Mesenchymal stem cell (in vitro differentiated cells and primary cell): ENCODE measurements around the gene GLI2.

ENCODE experiments used
- DNase-seq: peaks from one replicate; pipeline ENCODE4 v3.0.0-alpha.2; 2013
- H2AFZ ChIP-seq: one replicate; pipeline ENCODE4 v1.6.1; 2013; ENCODE audit warnings: low read depth, mild to moderate bottlenecking, control low read depth, inconsistent platforms, low read length, moderate library complexity
- H2AK5ac ChIP-seq: 2 replicates; pipeline ENCODE4 v1.6.1; 2013; ENCODE audit warnings: low read length, moderate library complexity, mild to moderate bottlenecking, inconsistent platforms; ENCODE audit not compliant: severe bottlenecking
- H2BK120ac ChIP-seq: one replicate; pipeline ENCODE4 v1.6.1; 2013; ENCODE audit warnings: low read depth, mild to moderate bottlenecking, inconsistent platforms, low read length, moderate library complexity
- H2BK12ac ChIP-seq, 2 experiments: one replicate each; pipeline ENCODE4 v1.6.1; 2013; ENCODE audit warnings: inconsistent platforms in 2 of 2, low read length in 2 of 2, mild to moderate bottlenecking in 2 of 2, moderate library complexity in 2 of 2, control low read depth in 1 of 2
- H2BK15ac ChIP-seq: one replicate; pipeline ENCODE4 v1.6.1; 2013; ENCODE audit warnings: mild to moderate bottlenecking, low read depth, inconsistent platforms; ENCODE audit not compliant: poor library complexity, severe bottlenecking
- H2BK5ac ChIP-seq: 2 replicates; pipeline ENCODE4 v1.6.1; 2013; ENCODE audit warnings: low read depth, mild to moderate bottlenecking, low read length, control low read depth, inconsistent platforms; ENCODE audit not compliant: poor library complexity, severe bottlenecking
- H3K14ac ChIP-seq, 2 experiments: one replicate each; pipeline ENCODE4 v1.6.1; 2013; ENCODE audit warnings: inconsistent platforms in 2 of 2, low read length in 2 of 2, control low read depth in 1 of 2, mild to moderate bottlenecking in 1 of 2, moderate library complexity in 1 of 2
- H3K18ac ChIP-seq, 2 experiments: one replicate each; pipeline ENCODE4 v1.6.1; 2013; ENCODE audit warnings: inconsistent platforms in 2 of 2, low read length in 2 of 2, control low read depth in 1 of 2, low read depth in 1 of 2, mild to moderate bottlenecking in 1 of 2
- H3K23ac ChIP-seq, 2 experiments: one replicate each; pipeline ENCODE4 v1.6.1; 2013; ENCODE audit warnings: inconsistent platforms in 2 of 2, low read length in 2 of 2, mild to moderate bottlenecking in 2 of 2, moderate library complexity in 2 of 2, control low read depth in 1 of 2
- H3K27ac ChIP-seq: 2 replicates; pipeline ENCODE4 v1.5.1; 2013; ENCODE audit warnings: mild to moderate bottlenecking, moderate library complexity, low read length, control low read depth, inconsistent platforms; ENCODE audit not compliant: poor library complexity, severe bottlenecking
- H3K27me3 ChIP-seq, 2 experiments: 2 replicates each; pipeline versions ENCODE4 v1.6.1 to v1.7.0; 2013; ENCODE audit warnings: low read length in 2 of 2, mild to moderate bottlenecking in 2 of 2, moderate library complexity in 2 of 2, control low read depth in 1 of 2, inconsistent platforms in 1 of 2; ENCODE audit not compliant: control insufficient read depth in 1 of 2, insufficient read depth in 1 of 2
- H3K36me3 ChIP-seq, 2 experiments: 2 replicates each; pipeline versions ENCODE4 v1.6.1 to v1.7.0; 2013; ENCODE audit warnings: low read length in 2 of 2, control low read depth in 1 of 2, inconsistent platforms in 1 of 2, low read depth in 1 of 2, mild to moderate bottlenecking in 1 of 2; ENCODE audit not compliant: insufficient read depth in 2 of 2, control insufficient read depth in 1 of 2
- H3K4ac ChIP-seq, 2 experiments: one replicate each; pipeline ENCODE4 v1.6.1; 2013; ENCODE audit warnings: inconsistent platforms in 2 of 2, low read length in 2 of 2, mild to moderate bottlenecking in 2 of 2, moderate library complexity in 2 of 2, control low read depth in 1 of 2, low read depth in 1 of 2
- H3K4me1 ChIP-seq: 2 replicates; pipeline ENCODE4 v1.6.1; 2013; ENCODE audit warnings: low read depth, low read length, control low read depth; ENCODE audit not compliant: control insufficient read depth, insufficient read depth
- H3K4me2 ChIP-seq: 2 replicates; pipeline ENCODE4 v1.6.1; 2013; ENCODE audit warnings: low read length, mild to moderate bottlenecking, inconsistent platforms; ENCODE audit not compliant: poor library complexity, severe bottlenecking
- H3K4me3 ChIP-seq, 2 experiments: 2 replicates each; pipeline versions ENCODE4 v1.5.1 to v1.7.0; 2013; ENCODE audit warnings: low read length in 2 of 2, mild to moderate bottlenecking in 2 of 2, control low read depth in 1 of 2, low read depth in 1 of 2; ENCODE audit not compliant: insufficient read depth in 1 of 2
- H3K79me1 ChIP-seq: replicated peaks from 2 replicates; pipeline ENCODE4 v1.6.1; 2013; ENCODE audit warnings: mild to moderate bottlenecking, control low read depth, low read length, inconsistent platforms; ENCODE audit not compliant: poor library complexity, severe bottlenecking
- H3K9ac ChIP-seq: 2 replicates; pipeline ENCODE4 v1.7.0; 2013; ENCODE audit warnings: mild to moderate bottlenecking, low read length, moderate library complexity
- H3K9me3 ChIP-seq: 2 replicates; pipeline ENCODE4 v1.7.0; 2013; ENCODE audit warnings: mild to moderate bottlenecking, low read length; ENCODE audit not compliant: control insufficient read depth
- H4K8ac ChIP-seq: one replicate; pipeline ENCODE4 v1.6.1; 2013; ENCODE audit warnings: inconsistent platforms, mild to moderate bottlenecking, low read length, moderate library complexity
- H4K91ac ChIP-seq: one replicate; pipeline ENCODE4 v1.6.1; 2013; ENCODE audit warnings: mild to moderate bottlenecking, low read length, inconsistent platforms
- WGBS: methylation state at CpG from one replicate; pipeline ENCODE4 v1.1.7; 2013; ENCODE audit warnings: mixed read lengths; 5-methylcytosine and 5-hydroxymethylcytosine counted together

GLI2 gene

DNA sequence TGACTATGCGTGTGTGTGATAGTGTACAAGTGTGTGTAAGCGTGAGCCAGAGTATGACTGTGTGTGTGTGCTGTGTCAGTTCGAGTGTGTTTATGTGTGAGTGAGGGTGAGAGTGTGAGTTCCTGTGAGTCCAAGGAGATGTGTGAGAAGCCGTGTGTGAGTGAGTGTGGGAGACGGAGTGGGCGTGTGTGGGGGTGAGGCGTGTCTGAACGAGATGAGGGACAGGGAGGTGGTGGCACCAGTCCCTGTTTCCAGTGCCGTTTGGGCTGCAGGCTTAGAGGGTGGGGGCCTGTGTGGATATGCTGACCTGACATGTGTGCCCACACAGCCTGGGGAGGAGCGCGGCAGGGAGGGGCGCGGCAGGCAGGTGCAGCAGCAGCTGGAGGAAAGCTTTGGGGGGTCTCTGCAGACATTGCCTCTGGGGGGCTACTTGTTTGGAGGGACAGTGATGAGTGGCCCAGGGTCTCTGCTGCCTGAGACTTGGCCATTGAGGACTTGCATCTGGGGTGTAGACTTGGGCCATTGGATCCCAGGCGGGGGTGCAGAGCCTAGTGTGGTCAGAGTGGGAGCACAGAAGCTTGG, 41.6 kb downstream of the GLI2 start:
- peak overlapping the region in 1 of 2 experiments; percentile 15 for H3K4ac ChIP-seq
- H2BK5ac ChIP-seq = no peak overlapping the region
- H3K23ac ChIP-seq = no peak overlapping the region
- no peak overlapping the region for H4K8ac ChIP-seq
- no peak overlapping the region for H2BK12ac ChIP-seq
- H3K4me2 ChIP-seq = no peak overlapping the region
- H3K14ac ChIP-seq = peak overlapping the region in 1 of 2 experiments; percentile 93
- WGBS = 95% methylated on average over 14 of the region's 14 CpGs
- peak overlapping the region; percentile 48 for H4K91ac ChIP-seq
- no peak overlapping the region for H3K9ac ChIP-seq
- H2BK15ac ChIP-seq = no peak overlapping the region
- DNase-seq = no peak
- no peaks in the 10 kb centered on the region for H3K36me3 ChIP-seq
- no peak overlapping the region for H2AFZ ChIP-seq
- H3K9me3 ChIP-seq = no peaks in the 10 kb centered on the region
- H3K18ac ChIP-seq = peak overlapping the region; percentile 7 to 35
- H3K79me1 ChIP-seq = peaks cover 48% of the 10 kb centered on the region
- no peak overlapping the region for H3K27ac ChIP-seq
- H3K4me1 ChIP-seq = peaks cover 42% of the 10 kb centered on the region
- H3K4me3 ChIP-seq = no peak overlapping the region
- H2AK5ac ChIP-seq = peak overlapping the region; percentile 13
- H2BK120ac ChIP-seq = peak overlapping the region; percentile 2
- no peaks in the 10 kb centered on the region for H3K27me3 ChIP-seq

DNA sequence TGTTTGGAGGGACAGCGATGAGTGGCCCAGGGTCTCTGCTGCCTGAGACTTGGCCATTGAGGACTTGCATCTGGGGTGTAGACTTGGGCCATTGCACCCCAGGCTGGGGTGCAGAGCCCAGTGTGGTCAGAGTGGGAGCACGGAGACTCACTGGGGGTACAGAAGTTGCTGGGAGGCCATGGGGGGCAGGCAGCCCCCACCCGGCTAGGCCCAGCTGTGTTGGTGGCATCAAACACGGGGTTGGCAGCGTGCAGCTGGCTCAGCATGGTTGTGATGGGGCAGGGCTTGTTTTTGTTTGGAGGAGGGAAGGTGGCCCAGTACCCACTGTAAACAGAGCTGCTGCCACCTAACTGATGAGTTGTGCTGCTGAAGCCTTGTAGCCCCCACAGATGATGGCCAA, 42.1 kb downstream of the GLI2 start:
- Histone ChIP-seq H3K4me1 (peaks cover 40% of the 10 kb centered on the region), H3K9me3 (no peaks in the 10 kb centered on the region), H4K8ac (peak overlapping the region; percentile 75), H2BK12ac (no peak overlapping the region), H3K4me2 (no peak overlapping the region), H3K27me3 (no peaks in the 10 kb centered on the region), H3K36me3 (no peaks in the 10 kb centered on the region), H2BK15ac (peak overlapping the region; percentile 26), H2AK5ac (peak overlapping the region; percentile 87), H2BK120ac (peak overlapping the region; percentile 2), H3K14ac (peak overlapping the region in 1 of 2 experiments; percentile 44), H4K91ac (peak overlapping the region; percentile 30), H3K9ac (no peak overlapping the region), H3K27ac (no peak overlapping the region), H3K18ac (peak overlapping the region; percentile 52 to 58), H3K23ac (peak overlapping the region in 1 of 2 experiments; percentile 6), H3K4ac (peak overlapping the region in 1 of 2 experiments; percentile 73), H2BK5ac (no peak overlapping the region), H2AFZ (no peak overlapping the region), H3K79me1 (peaks cover 53% of the 10 kb centered on the region), H3K4me3 (no peak overlapping the region)
- no peak for DNase-seq
- WGBS = 97% methylated on average over 4 of the region's 5 CpGs

DNA sequence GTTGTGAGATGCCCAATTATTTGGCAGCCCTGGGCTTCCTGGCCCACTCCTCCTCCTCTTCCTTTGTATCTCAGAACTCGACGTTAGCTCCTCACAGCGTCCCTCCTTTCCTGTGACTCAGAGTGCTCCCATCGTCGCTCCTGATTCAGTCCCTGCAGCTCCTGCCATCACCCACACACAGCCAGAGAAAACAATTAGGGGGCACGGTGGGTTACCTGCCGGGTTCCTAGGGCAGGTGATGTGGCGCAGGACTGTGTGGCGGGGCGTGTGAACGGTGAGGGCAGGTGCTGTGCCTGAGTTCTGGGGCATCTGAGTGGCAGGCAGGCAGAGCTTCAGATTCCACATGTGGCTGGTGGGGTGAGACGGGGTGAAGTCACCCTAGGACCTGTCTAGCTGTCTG, 42.6 kb downstream of the GLI2 start:
- WGBS = 58% methylated on average over 12 of the region's 12 CpGs
- H3K4me3 ChIP-seq = no peak overlapping the region
- H2BK12ac ChIP-seq = peak overlapping the region in 1 of 2 experiments; percentile 75
- no peak overlapping the region for H3K27ac ChIP-seq
- H4K91ac ChIP-seq = peak overlapping the region; percentile 30
- H3K9me3 ChIP-seq = no peaks in the 10 kb centered on the region
- H3K79me1 ChIP-seq = peaks cover 58% of the 10 kb centered on the region
- peak overlapping the region; percentile 75 for H4K8ac ChIP-seq
- no peaks in the 10 kb centered on the region for H3K27me3 ChIP-seq
- H3K14ac ChIP-seq = peak overlapping the region in 1 of 2 experiments; percentile 91
- no peak overlapping the region for H2AFZ ChIP-seq
- peak overlapping the region; percentile 7 for H2BK120ac ChIP-seq
- no peak overlapping the region for H2BK5ac ChIP-seq
- H3K23ac ChIP-seq = peak overlapping the region in 1 of 2 experiments; percentile 57
- peak; percentile 53 for DNase-seq
- peaks cover 44% of the 10 kb centered on the region for H3K4me1 ChIP-seq
- H3K9ac ChIP-seq = no peak overlapping the region
- H3K4me2 ChIP-seq = no peak overlapping the region
- H3K4ac ChIP-seq = peak overlapping the region; percentile 7 to 83
- H3K18ac ChIP-seq = peak overlapping the region; percentile 52 to 58
- H2AK5ac ChIP-seq = peak overlapping the region; percentile 87
- no peaks in the 10 kb centered on the region for H3K36me3 ChIP-seq
- peak overlapping the region; percentile 26 for H2BK15ac ChIP-seq

DNA sequence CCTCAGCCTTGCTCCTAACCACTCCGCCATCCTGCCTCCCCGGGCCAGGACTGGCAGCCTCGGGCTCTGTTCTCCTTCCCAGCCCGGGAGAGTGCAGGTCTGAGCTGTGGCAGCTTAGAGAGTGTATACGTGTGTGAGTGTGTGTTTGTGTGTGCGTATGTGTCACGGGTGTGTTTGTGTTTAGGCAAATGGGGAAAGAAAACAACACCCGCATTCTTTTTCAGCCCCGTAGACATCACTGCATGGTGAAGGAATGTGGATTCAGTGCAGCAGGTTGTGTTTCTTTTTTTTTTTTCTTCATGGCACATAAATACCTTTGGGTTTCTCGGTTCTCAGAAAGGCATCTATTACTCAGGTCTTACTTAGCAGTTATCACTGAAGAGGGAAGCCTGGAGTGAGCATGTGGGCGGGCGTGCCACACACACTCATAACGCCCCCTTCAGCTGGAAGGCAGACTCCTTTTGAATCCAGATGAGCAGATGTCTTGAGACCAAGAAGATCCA, 44.2 kb downstream of the GLI2 start:
- peak overlapping the region in 1 of 2 experiments; percentile 66 for H3K14ac ChIP-seq
- WGBS = 30% methylated on average over 12 of the region's 13 CpGs
- no peaks in the 10 kb centered on the region for H3K27me3 ChIP-seq
- H2BK5ac ChIP-seq = peak overlapping the region; percentile 22
- H2BK120ac ChIP-seq = no peak overlapping the region
- H3K4me1 ChIP-seq = peaks cover 52% of the 10 kb centered on the region
- H3K9ac ChIP-seq = no peak overlapping the region
- H3K36me3 ChIP-seq = peaks cover 0 to 1% of the 10 kb centered on the region in 2 experiments
- no peak overlapping the region for H2AFZ ChIP-seq
- peak overlapping the region; percentile 84 for H2AK5ac ChIP-seq
- H3K23ac ChIP-seq = no peak overlapping the region
- H2BK12ac ChIP-seq = peak overlapping the region; percentile 70 to 75
- H3K4me2 ChIP-seq = peak overlapping the region; percentile 24
- H4K91ac ChIP-seq = peak overlapping the region; percentile 1
- H3K4me3 ChIP-seq = no peak overlapping the region
- peak; percentile 93 for DNase-seq
- peak overlapping the region; percentile 37 to 71 for H3K18ac ChIP-seq
- no peaks in the 10 kb centered on the region for H3K9me3 ChIP-seq
- peak overlapping the region; percentile 83 for H3K27ac ChIP-seq
- no peak overlapping the region for H2BK15ac ChIP-seq
- peak overlapping the region; percentile 12 for H4K8ac ChIP-seq
- peaks cover 60% of the 10 kb centered on the region for H3K79me1 ChIP-seq
- H3K4ac ChIP-seq = peak overlapping the region; percentile 62 to 70
